Thymus (tissue), 11 donors: Measurements from ENCODE around the gene ASZ1. TPM values are rescaled to one million over a fixed set of nuclear protein-coding genes. Genes with fewer than 3 reads are reported as not detected.

Experiments used
- DNase-seq, 9 donors: peaks; one replicate each; pipeline ENCODE4 v3.0.0-alpha.2; 2013; ENCODE audit warnings: low spot score in 9 of 9, low read depth in 6 of 9, missing footprints in 1 of 9
- H3K27ac ChIP-seq, 2 donors: one replicate each; pipeline ENCODE4 v1.5.1; 2013; ENCODE audit warnings: control low read depth in 1 of 2, low read depth in 1 of 2, low read length in 1 of 2, mild to moderate bottlenecking in 1 of 2, moderate library complexity in 1 of 2
- H3K27me3 ChIP-seq, 2 donors: one replicate each; pipeline ENCODE4 v1.5.1; 2013; ENCODE audit warnings: low read length in 1 of 2; ENCODE audit not compliant: control insufficient read depth in 2 of 2, insufficient read depth in 1 of 2
- H3K36me3 ChIP-seq, 2 donors: one replicate each; pipeline ENCODE4 v1.5.1; 2013; ENCODE audit warnings: low read length in 1 of 2, mild to moderate bottlenecking in 1 of 2, moderate library complexity in 1 of 2; ENCODE audit not compliant: control insufficient read depth in 2 of 2, insufficient read depth in 2 of 2
- H3K4me1 ChIP-seq, 2 donors: one replicate each; pipeline ENCODE4 v1.5.1; 2013; ENCODE audit warnings: low read length in 2 of 2; ENCODE audit not compliant: control insufficient read depth in 2 of 2, insufficient read depth in 2 of 2
- H3K4me3 ChIP-seq, 2 donors: one replicate each; pipeline ENCODE4 v1.5.1; 2013; ENCODE audit warnings: low read length in 2 of 2, control low read depth in 1 of 2, mild to moderate bottlenecking in 1 of 2
- H3K9me3 ChIP-seq, 2 donors: one replicate each; pipeline ENCODE4 v1.5.1; 2013; ENCODE audit warnings: low read length in 1 of 2, mild to moderate bottlenecking in 1 of 2; ENCODE audit not compliant: control insufficient read depth in 2 of 2, insufficient read depth in 1 of 2
- WGBS: extraction: QIAGEN DNeasy Blood & Tissue Kit; methylation state at CpG from one replicate; pipeline ENCODE4 v1.1.7; 2013; 5-methylcytosine and 5-hydroxymethylcytosine counted together
- polyA plus RNA-seq: library from polyadenylated mRNA; stranded (reverse); fragments of 200-250 nt; gene quantifications from one replicate; pipeline ENCODE4 v1.2.3, GENCODE V29; 2013
- total RNA-seq: library from RNA; stranded (reverse); fragments of 120-200 nt; gene quantifications from one replicate; pipeline ENCODE4 v1.2.4, GENCODE V29; 2013
- donor health status: healthy.

Gene ASZ1
- total and polyA plus RNA-seq, 2 donors: 0.09 TPM; not detected in 1

- Histone ChIP-seq H3K9me3 (no peaks in the 10 kb centered on the region), H3K4me3 (no peak overlapping the region), H3K27me3 (no peaks in the 10 kb centered on the region), H3K27ac (no peak overlapping the region), H3K36me3 (no peaks in the 10 kb centered on the region), H3K4me1 (no peaks in the 10 kb centered on the region)
- no peak for DNase-seq
Measured at GRCh38 chr7:117364339-117365080, 62.8 kb downstream of the ASZ1 start.

- H3K27ac ChIP-seq: no peak overlapping the region
- no peak overlapping the region for H3K4me3 ChIP-seq
- no peaks in the 10 kb centered on the region for H3K9me3 ChIP-seq
- no peak for DNase-seq
- H3K36me3 ChIP-seq: no peaks in the 10 kb centered on the region
- H3K27me3 ChIP-seq: no peaks in the 10 kb centered on the region
- H3K4me1 ChIP-seq: no peaks in the 10 kb centered on the region
Measured at GRCh38 chr7:117362294-117362888, 64.9 kb downstream of the ASZ1 start.

- no peaks in the 10 kb centered on the region for H3K27me3 ChIP-seq
- no peak overlapping the region for H3K27ac ChIP-seq
- no peaks in the 10 kb centered on the region for H3K9me3 ChIP-seq
- WGBS: 91% methylated on average over 1 of the region's 1 CpG
- H3K36me3 ChIP-seq: no peaks in the 10 kb centered on the region
- H3K4me1 ChIP-seq: no peaks in the 10 kb centered on the region
- no peak for DNase-seq
- no peak overlapping the region for H3K4me3 ChIP-seq
Measured at GRCh38 chr7:117350027-117350426, 77.3 kb downstream of the ASZ1 start.

GRCh38 chr7:117349570-117349969 lies 77.7 kb downstream of the ASZ1 start:
- Histone ChIP-seq H3K36me3 (no peaks in the 10 kb centered on the region), H3K27me3 (no peaks in the 10 kb centered on the region), H3K9me3 (no peaks in the 10 kb centered on the region), H3K27ac (no peak overlapping the region), H3K4me3 (no peak overlapping the region), H3K4me1 (no peaks in the 10 kb centered on the region)
- DNase-seq: no peak
- 91% methylated on average over 2 of the region's 2 CpGs for WGBS

- no peak overlapping the region for H3K4me3 ChIP-seq
- no peaks in the 10 kb centered on the region for H3K9me3 ChIP-seq
- 93% methylated on average over 7 of the region's 7 CpGs for WGBS
- no peak for DNase-seq
- H3K27ac ChIP-seq: no peak overlapping the region
- no peaks in the 10 kb centered on the region for H3K4me1 ChIP-seq
- H3K27me3 ChIP-seq: no peaks in the 10 kb centered on the region
- H3K36me3 ChIP-seq: no peaks in the 10 kb centered on the region
Measured at GRCh38 chr7:117347962-117348672, 79.2 kb downstream of the ASZ1 start.

- Histone ChIP-seq H3K36me3 (no peaks in the 10 kb centered on the region), H3K4me3 (no peak overlapping the region), H3K4me1 (no peaks in the 10 kb centered on the region), H3K9me3 (no peaks in the 10 kb centered on the region), H3K27ac (no peak overlapping the region), H3K27me3 (no peaks in the 10 kb centered on the region)
- DNase-seq: no peak
- WGBS: 94% methylated on average over 6 of the region's 6 CpGs
Measured at GRCh38 chr7:117347480-117347879, 79.8 kb downstream of the ASZ1 start.

GRCh38 chr7:117346161-117346560 lies 81.1 kb downstream of the ASZ1 start:
- no peak overlapping the region for H3K4me3 ChIP-seq
- no peaks in the 10 kb centered on the region for H3K36me3 ChIP-seq
- H3K4me1 ChIP-seq: no peaks in the 10 kb centered on the region
- no peaks in the 10 kb centered on the region for H3K27me3 ChIP-seq
- H3K9me3 ChIP-seq: no peaks in the 10 kb centered on the region
- H3K27ac ChIP-seq: no peak overlapping the region
- DNase-seq: no peak

- 93% methylated on average over 1 of the region's 1 CpG for WGBS
- no peak for DNase-seq
- Histone ChIP-seq H3K9me3 (no peaks in the 10 kb centered on the region), H3K4me1 (no peaks in the 10 kb centered on the region), H3K27ac (no peak overlapping the region), H3K4me3 (no peak overlapping the region), H3K27me3 (no peaks in the 10 kb centered on the region), H3K36me3 (no peaks in the 10 kb centered on the region)
Measured at GRCh38 chr7:117338020-117338419, 89.3 kb downstream of the ASZ1 start.

GRCh38 chr7:117333168-117333567 lies 94.1 kb downstream of the ASZ1 start:
- Histone ChIP-seq H3K9me3 (no peaks in the 10 kb centered on the region), H3K4me3 (no peak overlapping the region), H3K27me3 (no peaks in the 10 kb centered on the region), H3K4me1 (no peaks in the 10 kb centered on the region), H3K27ac (no peak overlapping the region), H3K36me3 (no peaks in the 10 kb centered on the region)
- DNase-seq: no peak
